NT2/D1 (cell line): ENCODE data around the gene GCGR.

Experiments used
- DNase-seq: peaks from one replicate; pipeline ENCODE4 v3.0.0-alpha.2; 2011; ENCODE audit warnings: low read depth, low spot score
- H3K27me3 ChIP-seq: 2 replicates; pipeline ENCODE4 v1.6.0; 2011; ENCODE audit warnings: mild to moderate bottlenecking; ENCODE audit not compliant: insufficient read length, insufficient read depth
- H3K36me3 ChIP-seq: 2 replicates; pipeline ENCODE4 v1.6.1; 2011; ENCODE audit warnings: mild to moderate bottlenecking, low read length, mixed read lengths; ENCODE audit not compliant: insufficient read depth, insufficient read length
- H3K4me1 ChIP-seq: 2 replicates; pipeline ENCODE4 v1.5.1; 2011; ENCODE audit not compliant: insufficient read depth, insufficient read length
- H3K4me3 ChIP-seq: 2 replicates; pipeline ENCODE4 v1.5.1; 2011; ENCODE audit warnings: low read depth; ENCODE audit not compliant: insufficient read length
- H3K9ac ChIP-seq: 2 replicates; pipeline ENCODE4 v1.6.0; 2011; ENCODE audit warnings: low read depth; ENCODE audit not compliant: insufficient read length
- H3K9me3 ChIP-seq: 2 replicates; pipeline ENCODE4 v1.5.1; 2011; ENCODE audit warnings: mild to moderate bottlenecking, low read length; ENCODE audit not compliant: insufficient read depth
- SUZ12 ChIP-seq: IDR thresholded peaks from 2 replicates; pipeline ENCODE4 v1.6.1; 2011; ENCODE audit not compliant: insufficient read length, insufficient read depth; ENCODE audit errors: extremely low read depth
- YY1 ChIP-seq: IDR thresholded peaks from 2 replicates; pipeline ENCODE4 v1.6.1; 2011; ENCODE audit not compliant: insufficient read length, insufficient read depth
- ZNF274 ChIP-seq: IDR thresholded peaks from 2 replicates; pipeline ENCODE4 v1.6.1; 2011; ENCODE audit warnings: mild to moderate bottlenecking, low read depth, low read length

Gene GCGR

DNA sequence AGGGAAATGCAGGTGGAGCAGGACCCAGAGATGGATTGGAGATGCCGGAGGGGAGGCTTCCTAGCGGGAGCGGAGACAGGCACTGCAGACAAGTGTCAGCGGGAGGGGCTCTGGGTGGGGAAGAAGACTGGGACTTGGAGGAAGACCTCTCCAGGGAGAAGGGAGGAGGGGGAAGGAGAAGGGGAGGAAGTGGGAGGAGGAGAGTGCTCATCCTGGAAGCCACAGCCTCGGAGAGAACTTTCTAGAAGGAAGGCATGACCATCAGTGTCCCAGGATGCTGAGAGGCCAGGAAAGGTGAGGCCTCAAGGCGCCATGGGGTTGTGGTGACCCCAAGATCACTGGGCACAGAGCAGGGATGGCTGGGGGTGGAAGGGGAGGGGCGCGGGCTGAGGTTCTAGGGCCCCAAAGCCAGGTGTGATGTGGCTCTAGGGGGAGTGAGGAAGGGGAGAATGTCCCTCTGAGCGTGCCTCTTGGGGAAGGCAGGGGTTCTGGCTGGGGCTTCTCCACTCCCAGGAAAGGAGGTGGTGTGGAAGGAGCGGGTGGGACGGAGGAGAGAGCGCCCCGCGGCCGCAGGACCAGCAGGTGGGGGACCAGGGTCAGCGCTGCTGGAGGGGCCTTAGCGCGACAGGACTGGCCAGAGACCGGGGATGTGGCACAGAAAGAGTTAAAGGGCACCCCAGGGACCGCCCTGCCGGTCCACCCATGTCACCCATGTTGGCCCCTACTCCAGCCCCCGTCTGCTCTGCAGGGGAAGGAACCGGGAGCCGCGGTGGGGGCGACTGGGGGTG lies 900 bp upstream of the GCGR start:
- Histone ChIP-seq H3K9ac (peak overlapping the region; percentile 50), H3K36me3 (no peaks in the 10 kb centered on the region), H3K9me3 (peaks cover 16% of the 10 kb centered on the region; the same call in 1 of the 2 replicates), H3K4me3 (no peak overlapping the region), H3K4me1 (peaks cover 6% of the 10 kb centered on the region), H3K27me3 (peaks cover 68% of the 10 kb centered on the region)
- DNase-seq, result no peak
- TF ChIP-seq SUZ12 (peak; percentile 50), ZNF274 (no peak)

DNA sequence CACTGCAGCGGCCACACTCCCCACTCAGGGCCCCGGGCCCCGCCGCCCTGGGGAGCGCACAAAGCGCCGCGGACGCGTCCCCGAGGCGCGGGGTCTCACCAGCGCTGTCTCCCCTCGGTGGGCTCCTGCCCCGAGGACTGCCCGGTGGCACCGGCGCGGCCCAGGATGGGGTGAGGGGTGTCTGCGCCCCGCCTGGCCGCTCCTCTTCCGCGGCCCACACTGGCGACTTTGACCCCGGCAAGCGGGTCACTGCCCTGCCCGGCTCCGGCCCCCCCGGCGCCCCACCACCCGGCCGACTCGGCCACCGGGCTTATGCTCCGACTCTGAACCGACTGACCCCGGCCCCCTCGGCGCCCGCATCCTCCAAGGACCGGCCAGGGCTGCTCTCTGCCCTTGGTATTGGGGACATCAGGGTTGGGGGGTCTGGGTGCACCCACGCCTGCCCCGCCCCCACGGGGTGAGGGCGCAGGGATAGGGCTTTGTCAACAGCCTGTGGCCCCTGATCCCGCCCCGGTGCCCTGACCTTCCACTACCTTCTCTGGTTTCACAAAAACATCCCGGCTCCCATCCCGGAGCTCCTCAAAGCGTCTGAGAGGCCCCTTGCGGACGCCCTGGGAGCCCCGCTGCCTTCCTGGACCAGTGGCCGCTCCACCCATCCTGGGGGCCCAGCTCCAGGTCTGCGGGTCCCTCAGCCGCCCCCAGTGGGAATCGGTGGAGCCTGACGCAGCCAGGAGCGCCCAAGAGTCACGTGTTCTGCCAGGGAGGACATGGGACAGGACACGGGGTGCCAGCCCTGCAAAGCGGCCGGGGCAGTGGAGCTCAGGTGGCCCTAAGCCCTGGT lies 829 bp downstream of the GCGR start:
- Histone ChIP-seq H3K4me3 (peak overlapping the region; percentile 26), H3K36me3 (no peaks in the 10 kb centered on the region), H3K27me3 (peaks cover 78% of the 10 kb centered on the region), H3K9ac (peak overlapping the region; percentile 42), H3K4me1 (peaks cover 14% of the 10 kb centered on the region), H3K9me3 (peaks cover 15% of the 10 kb centered on the region; the same call in 1 of the 2 replicates)
- DNase-seq, result no peak
- TF ChIP-seq SUZ12 (no peak), YY1 (no peak), ZNF274 (no peak)

DNA sequence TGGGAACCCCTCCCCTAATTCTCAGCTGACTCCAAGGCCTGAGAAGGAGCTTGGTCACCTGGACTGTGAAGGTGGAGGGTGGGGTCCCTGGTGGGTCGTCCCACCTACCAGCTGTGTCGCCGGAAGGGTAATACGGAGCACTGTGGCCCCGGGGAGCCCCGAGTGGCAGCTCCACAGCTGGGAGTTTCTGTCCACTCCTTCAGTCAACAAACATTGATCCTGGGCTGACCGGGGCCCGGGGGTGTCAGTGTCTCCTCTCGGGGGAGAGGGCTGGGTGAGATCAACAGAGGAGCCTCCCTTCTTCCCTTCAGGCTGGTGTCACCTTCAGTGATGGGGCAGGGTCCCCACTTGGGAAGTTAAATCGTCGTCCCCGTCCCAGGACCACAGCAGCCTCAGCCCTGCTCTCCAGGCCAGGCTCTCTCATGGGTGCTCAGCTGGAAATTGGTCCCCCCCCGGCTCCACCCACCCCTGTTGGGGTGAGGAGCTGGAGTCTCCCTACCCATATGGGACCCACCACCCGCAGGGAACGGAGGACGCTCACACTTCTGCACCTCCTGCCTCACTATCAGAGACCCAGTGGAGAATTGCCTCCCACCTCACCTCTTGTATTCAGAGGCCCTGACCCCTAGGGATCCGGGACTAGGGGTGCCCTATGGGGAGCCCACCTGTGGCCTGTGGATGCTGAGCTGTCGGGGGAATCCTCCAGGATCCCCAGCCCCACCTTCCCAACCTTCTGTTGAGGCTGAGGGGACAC lies 1.9 kb downstream of the GCGR start:
- Histone ChIP-seq H3K27me3 (peaks cover 68% of the 10 kb centered on the region), H3K9ac (no peak overlapping the region), H3K4me3 (no peak overlapping the region), H3K9me3 (peaks cover 8% of the 10 kb centered on the region; the same call in 1 of the 2 replicates), H3K36me3 (no peaks in the 10 kb centered on the region), H3K4me1 (peaks cover 20% of the 10 kb centered on the region)
- no peak for DNase-seq
- TF ChIP-seq ZNF274 (no peak), YY1 (no peak), SUZ12 (no peak)

DNA sequence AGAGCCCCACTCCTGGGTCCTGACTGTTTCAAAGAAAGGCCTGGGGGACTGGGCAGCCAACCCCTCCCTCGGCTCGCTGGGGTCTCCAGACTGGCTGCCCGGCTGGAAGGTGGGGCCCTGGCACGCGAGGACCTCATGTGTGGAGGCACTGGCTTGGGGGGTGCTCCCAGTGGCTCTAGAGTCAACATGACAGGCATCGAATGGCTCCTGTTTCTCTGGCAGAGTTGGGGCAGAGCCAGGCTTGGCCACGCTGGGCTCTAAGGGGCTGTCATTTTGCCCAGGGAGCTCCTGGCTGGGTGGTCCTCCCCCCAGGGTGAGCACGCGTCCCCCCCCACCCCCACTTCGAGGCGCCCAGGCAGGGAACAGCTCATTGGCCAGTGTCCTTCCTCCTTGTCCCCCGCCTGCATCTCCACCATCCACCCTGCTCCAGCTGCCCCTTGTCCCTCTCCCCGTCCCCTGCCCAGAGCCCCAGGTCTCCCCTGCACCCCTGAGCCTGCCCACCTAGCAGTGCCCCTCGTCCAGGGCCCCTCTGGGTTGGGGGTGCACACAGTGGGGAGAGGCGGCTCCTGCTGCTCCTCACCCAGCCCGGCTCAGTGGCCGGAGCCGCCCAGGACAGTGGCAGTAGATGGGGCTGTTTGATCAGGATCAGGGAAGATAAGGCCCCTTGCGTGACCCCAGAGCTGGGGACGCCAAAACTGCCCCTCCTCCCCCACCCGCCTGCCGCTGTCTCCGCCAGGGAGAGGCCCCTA lies 2.7 kb downstream of the GCGR start:
- no peak for DNase-seq
- H3K9me3 ChIP-seq, result 0 out of 2 replicates have a peak, but pooled peaks cover under 1% of the 10 kb centered on the region
- peaks cover 61% of the 10 kb centered on the region for H3K27me3 ChIP-seq
- TF ChIP-seq YY1 (no peak), SUZ12 (no peak), ZNF274 (no peak)
- H3K4me1 ChIP-seq, result peaks cover 20% of the 10 kb centered on the region
- H3K9ac ChIP-seq, result no peak overlapping the region
- H3K36me3 ChIP-seq, result no peaks in the 10 kb centered on the region
- H3K4me3 ChIP-seq, result no peak overlapping the region

DNA sequence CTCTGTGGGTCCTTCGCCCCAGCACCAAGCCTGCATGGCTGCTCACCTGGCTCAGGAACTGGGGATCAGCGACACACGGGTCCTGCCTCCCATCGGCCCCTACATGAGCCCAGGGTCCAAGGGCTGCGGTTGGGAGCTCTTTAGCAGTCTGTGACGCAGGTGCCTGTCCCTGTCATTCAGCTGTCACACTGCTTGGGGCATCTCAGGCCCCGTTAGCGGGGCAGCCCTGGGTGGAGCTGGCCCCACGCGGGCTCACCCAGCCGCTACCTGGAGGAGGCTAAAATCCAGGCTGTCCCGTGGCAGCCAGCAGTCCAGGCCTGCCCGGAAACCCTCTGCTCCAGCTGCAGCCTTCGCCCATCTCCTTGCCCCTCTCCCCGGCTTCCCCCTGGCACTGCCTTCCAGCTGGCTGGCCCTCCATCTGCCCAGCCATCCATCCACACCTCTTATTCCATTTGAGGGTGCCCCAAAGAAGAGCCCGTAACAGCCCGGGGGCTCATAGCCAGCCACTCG lies 3.3 kb downstream of the GCGR start:
- Histone ChIP-seq H3K9ac (no peak overlapping the region), H3K4me3 (no peak overlapping the region), H3K27me3 (peaks cover 55% of the 10 kb centered on the region), H3K9me3 (no peaks in the 10 kb centered on the region), H3K36me3 (no peaks in the 10 kb centered on the region), H3K4me1 (peaks cover 20% of the 10 kb centered on the region)
- DNase-seq, result no peak
- TF ChIP-seq YY1, result no peak
- TF ChIP-seq SUZ12, result no peak
- no peak for TF ChIP-seq ZNF274

DNA sequence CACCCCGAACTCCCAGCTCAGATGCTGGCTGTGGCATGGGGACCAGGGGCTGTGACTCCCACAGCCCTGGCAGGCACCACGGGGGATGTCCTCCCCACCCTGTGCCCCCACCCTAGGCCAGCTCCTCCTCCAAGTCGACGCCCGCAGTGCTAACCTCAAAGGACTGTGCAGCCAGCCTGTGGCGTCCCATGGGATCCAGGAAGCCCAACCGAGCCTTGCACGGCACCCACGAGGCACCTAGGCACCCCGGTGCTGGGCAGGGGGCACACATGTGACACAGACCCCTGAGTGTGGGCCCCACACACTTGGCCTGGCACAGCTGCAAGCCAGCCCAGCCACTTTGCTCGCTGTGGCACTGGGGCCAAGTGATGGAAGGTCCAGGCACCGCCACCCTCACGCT lies 3.9 kb downstream of the GCGR start:
- no peaks in the 10 kb centered on the region for H3K9me3 ChIP-seq
- no peaks in the 10 kb centered on the region for H3K36me3 ChIP-seq
- peaks cover 49% of the 10 kb centered on the region for H3K27me3 ChIP-seq
- no peak overlapping the region for H3K4me3 ChIP-seq
- H3K4me1 ChIP-seq, result peaks cover 20% of the 10 kb centered on the region
- H3K9ac ChIP-seq, result no peak overlapping the region
- no peak for DNase-seq
- TF ChIP-seq YY1 (no peak), SUZ12 (no peak), ZNF274 (no peak)
